GM21737 (cell line): ENCODE measurements around the gene P2RY8.
A peak's percentile ranks its signal among the peaks of the same experiment; 100 is the strongest.
"Not testable (repeated sequence)": the region's sequence is repeated elsewhere in the genome, so short reads cannot be mapped to it uniquely, and the experiment has no call there.

ENCODE experiments used
- ATAC-seq: cut with Tn5 transposase; IDR thresholded peaks from one replicate; pipeline ENCODE4 v1.9.1; 2021; ENCODE audit warnings: mild to moderate bottlenecking, moderate library complexity; ENCODE audit not compliant: unreplicated experiment

The P2RY8 gene

DNA sequence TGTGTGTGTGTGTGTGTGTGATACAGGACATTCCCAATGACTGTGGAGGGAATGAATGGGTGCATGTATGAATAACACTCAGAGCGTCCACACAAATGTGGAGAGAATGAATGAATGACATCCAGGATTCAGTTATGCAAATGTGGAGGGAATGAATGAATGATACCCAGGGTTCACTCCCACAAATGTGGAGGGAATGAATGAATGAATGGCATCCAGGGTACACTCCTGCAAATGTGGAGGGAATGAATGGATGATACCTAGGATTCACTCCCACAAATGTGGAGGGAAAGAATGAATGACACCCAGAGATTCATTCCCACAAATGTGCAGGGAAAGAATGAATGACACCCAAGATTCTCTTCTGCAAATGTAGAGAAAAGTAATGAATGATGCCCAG lies 48.2 kb downstream of the P2RY8 start:
- no peak for ATAC-seq

DNA sequence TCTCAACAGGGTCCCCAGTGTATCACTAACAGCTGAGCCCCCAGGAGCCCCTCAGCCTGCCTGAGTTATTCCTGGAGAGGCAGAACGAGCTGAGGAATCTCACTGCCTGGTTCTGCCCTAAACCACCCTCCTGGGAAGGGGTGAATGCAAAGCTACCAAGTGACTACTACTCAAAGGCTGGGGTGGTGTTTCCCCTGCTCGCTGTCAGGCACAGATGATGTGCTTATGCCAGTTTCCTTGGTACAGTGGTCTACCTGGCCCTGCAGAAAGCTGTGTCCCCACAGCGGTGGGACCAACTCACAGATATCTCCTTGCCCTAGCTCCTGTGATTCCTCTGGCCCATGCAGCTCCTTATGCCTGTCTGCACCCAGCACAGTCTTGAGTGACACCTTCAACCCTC lies 48.8 kb downstream of the P2RY8 start:
- no peak for ATAC-seq

DNA sequence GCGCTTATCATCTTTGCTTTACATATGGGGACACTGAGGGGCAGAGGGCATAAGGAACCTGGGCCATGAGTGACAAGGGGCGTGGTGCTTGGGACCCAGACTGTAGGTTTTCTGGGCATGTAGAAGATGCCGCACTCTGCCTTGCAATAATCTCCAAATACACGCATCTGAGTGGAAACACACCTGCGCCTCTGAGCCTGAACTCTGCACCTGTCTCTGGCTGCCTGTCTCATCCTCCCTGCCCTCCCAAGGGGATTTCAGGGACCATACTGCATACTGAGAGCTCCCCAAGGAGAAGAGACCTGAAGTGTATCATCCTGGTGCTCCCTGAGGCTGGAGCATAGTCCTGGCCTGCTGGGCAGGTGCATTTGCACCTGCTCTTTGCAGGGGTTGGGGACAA lies 49.6 kb downstream of the P2RY8 start:
- no peak for ATAC-seq

DNA sequence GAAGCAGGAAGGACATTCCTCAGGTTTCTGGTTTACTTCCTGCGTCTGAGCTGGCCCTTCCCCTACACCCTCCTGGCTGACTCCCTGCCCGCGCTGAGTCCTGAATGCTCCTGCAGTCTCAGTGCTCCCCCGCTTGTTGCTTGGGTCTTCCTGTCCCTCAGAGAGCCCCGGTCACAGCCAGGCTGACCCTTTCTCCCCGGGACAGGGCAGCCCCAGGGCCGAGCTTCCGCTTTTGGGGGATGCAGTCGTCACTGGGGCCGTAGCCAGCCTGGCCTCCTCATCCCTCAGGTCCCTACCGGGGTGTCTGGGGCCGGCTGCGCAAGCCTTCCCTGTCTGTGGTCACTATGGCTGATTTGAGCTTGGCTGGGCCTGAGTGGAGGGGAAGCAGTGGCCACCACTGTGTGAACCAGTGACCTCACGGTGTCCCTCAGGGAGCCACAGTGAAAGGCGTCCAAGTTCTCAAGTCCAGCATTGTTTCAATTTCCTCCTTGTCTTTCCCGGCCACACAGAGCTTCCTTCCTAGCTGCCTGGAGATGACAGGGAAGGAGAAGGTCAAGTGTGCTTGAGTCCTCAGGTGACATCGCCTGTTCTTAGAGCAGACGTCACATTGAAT lies 50.1 kb downstream of the P2RY8 start:
- ATAC-seq = no peak

DNA sequence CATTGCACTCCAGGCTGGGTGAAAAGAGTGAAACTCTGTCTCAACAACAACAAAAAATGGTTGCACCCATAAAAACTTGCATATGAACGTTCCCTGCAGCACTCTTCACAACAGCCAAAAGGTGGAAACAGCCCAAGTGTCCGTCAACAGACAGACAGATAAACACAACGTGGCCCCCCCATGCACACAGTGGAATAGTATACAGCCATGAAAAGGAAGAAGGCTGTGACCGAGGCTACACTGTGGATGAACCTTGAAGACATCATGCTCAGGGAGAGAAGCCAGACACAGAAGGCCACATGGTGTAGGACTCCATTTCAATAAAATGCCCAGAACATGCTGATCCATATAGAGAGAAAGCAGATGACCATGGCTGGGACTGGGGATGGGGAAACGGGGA lies 50.8 kb downstream of the P2RY8 start:
- ATAC-seq = no peak

DNA sequence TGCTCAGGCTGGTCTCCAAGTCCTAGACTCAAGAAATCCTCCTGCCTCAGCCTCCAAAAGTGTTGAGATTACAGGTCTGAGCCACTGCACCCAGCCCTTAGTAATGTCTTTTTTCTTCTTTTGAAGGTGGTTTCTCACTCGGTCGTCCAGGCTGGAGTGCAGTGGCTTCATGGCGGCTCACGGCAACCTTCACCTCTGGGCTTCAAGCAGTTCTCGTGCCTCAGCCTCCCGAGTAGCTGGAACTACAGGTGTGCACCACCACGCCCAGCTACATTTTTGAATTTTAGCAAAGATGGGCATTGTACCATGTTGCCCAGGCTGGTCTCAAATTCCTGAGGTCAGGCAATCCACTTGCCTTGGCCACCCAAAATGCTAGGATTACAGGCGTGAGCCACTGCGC lies 52.0 kb downstream of the P2RY8 start:
- no peak for ATAC-seq

DNA sequence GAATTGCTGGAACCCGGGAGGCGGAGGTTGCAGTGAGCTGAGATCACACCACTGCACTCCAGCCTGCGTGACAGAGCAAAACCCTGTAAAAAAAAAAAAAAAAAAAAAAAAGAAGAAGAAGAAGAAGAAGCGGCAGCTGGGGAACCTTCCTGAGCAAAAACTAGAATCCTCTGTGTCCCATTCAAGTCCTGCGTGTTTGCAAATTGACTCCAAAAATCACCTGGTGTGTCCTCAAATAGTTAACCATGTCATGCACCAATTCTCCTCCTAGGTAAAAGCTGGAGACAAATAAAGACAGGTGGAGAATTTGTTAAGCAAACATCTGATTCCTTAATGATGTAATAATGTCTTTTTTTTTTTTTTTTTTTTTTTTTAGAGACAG lies 52.4 kb downstream of the P2RY8 start:
- no peak for ATAC-seq

DNA sequence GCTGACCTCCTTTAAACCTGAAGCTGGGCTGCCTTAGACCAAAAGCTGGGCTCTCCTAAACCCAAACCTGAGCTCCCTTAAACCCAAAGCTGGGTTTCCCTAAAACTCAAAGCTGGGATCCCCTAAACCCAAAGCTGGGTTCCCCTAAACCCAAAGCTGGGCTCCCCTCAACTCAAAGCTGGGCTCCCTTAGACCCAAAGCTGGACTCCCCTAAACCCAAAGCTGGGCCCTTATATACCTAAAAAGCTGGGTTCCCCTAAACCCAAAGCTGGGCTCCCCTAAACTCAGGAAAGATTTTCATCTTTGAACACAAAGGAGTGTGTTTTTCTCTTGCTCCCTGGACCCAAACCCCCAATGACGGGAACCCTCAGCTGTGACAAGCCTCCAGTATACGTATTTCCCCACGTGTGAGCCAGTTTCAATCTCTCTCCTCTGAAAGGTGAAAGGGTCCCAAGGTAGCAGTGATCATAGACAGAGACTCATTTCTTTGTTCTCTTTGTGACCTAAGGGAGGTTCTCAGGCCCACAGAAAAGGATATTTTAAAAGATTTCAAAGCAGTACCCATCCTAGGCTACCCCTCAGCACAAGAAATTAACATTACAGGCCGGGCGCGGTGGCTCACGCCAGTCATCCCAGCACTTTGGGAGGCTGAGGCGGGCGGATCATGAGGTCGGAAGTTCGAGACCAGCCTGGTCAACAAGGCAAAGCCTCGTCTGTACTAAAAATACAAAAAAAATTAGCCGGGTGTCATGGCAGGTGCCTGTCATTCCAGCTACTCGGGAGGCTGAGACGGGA lies 52.9 kb downstream of the P2RY8 start:
- peak; percentile 45 for ATAC-seq

DNA sequence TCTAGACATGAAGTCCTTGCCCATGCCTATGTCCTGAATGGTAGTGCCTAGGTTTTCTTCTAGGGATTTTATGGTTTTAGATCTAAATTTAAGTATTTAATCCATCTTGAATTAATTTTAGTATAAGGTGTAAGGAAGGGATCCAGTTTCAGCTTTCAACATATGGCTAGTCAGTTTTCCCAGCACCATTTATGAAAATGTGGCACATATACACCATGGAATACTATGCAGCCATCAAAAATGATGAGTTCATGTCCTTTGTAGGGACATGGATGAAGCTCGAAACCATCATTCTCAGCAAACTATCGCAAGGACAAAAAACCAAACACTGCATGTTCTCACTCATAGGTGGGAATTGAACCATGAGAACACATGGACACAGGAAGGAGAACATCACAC lies 54.5 kb downstream of the P2RY8 start:
- not testable (repeated sequence) for ATAC-seq

DNA sequence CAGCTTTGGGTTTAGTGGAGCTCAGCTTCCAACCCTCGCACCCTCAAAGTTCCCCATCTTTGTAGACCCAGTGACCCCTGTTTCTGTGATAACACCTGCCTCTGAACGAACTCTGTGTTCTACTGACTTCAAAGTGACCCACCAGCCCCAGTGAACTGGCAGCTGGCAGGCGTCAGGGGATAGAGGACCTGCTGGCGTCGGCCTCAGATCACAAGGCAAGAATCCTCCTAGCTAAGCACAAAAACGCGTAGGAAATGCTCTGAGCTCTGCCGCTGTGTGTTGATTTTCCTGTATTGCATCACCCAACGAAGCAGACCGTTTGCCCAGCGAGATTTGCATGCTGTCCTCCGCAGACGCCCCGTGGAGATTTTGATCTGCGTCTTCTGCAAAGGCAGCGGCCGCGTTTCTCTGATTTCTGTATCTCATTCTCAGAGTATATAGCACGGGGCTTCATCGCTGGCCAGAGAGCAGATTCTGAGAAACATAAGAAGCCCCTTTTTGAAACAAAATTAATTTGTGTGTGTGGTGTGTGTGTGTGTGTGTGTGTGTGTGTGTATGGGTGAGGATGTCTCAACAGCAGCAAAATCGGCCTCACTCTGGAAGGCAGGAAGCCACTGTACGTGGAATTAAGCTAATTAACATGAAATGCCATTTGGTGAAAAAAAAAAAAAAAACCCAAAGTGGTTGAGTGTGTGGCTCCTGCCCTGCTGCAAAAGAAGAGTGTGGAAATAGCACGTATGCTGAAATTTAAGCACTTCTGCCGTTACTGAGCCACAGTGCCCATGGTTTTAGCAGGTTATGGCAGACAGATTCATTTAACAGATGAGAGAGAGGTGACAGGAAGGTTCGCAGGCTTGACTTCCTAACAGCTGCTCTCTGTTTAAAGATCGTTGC lies 55.1 kb downstream of the P2RY8 start:
- ATAC-seq = peak; percentile 57

DNA sequence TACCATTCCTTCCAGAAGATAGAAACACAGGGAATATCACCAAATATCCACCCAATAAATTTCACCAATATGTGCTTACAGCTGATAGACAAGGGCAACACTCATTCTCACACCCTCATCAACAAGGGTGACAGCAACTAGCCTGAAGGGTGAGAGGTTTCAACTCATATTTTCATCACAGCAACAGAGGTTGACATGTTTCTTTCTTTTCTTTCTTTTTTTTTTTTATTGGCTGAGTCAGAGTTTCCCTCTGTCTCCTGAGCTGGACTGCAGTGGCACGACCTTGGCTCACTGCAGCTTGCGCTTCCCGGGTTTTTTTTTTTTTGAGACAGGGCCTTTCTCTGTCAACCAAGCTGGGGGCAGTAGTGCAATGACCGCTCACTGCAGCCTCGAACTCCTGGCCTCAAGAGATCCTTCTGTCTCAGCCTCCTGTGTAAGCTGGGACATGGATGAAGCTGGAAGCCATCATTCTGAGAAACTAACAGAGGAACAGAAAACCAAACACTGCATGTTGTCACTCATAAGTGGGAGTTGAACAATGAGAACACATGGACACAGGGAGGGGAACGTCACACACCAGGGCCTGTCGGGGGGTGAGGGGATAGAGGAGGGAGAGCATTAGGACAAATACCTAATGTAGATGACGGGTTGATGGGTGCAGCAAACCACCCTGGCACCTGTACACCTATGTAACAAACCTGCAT lies 56.8 kb downstream of the P2RY8 start:
- no peak for ATAC-seq

DNA sequence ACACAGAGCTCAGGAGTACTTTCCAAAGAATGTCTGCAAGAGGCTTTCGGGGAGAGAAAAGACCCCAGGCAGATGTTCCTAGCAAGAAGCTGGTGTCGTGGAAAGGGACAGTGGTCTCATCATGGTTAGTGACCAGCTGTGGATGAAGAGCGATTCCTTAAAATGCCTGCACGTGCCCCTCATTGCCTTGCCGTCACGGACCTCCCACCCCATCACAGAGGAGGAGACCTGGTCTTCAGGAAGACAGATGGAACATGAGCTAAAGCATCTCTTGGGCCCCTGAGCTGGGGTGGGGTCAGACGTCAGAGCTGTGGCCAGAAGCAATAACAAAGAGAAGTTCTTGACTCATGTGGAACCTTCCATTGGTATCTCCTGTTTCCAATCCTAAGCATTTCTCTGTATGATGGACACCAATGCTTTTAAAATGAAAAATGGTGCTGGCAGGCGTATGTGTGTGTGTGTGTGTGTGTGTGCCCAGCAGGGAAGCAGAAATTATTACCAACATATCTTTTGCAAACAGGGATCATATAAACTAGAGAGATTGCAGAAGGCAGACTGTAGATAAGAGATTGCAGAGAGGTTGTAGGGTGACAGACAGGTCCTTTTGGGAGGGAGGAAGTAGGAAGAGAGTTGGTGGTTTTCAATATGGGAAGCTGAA lies 59.1 kb downstream of the P2RY8 start:
- ATAC-seq = no peak

DNA sequence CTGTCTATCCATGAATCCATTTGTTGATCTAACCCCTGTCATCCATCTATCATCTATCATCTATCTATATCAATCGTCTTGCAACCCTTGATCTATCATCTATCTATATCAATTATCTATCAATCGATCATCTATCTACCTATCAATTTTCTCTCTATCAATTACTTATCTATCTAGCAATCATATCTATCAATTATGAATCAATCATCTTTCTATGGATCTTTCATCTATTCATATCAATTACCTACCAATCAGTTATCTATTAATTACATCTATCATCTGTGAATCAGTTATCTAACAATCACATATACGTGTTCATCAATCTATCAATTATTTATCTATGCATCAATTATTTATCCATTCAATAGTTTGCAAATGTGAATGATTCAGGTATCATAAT lies 59.8 kb downstream of the P2RY8 start:
- no peak for ATAC-seq

DNA sequence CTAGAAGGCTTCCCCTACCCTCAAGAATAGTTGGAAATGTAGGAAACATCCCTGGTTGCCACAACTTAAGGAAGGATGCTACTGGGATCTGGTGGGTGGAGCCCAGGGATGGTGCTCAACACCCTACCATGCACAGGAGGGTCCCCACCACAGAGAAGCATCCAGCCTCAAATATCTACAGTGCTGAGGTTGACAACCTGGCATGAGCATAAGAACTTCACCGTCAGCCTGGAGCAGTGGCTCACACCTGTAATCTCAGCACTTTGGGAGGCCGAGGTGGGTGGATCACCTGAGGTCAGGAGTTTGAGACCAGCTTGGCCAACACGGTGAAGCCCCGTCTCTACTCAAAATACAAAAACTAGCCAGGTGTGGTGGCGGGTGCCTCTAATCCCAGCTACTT lies 60.3 kb downstream of the P2RY8 start:
- no peak for ATAC-seq

DNA sequence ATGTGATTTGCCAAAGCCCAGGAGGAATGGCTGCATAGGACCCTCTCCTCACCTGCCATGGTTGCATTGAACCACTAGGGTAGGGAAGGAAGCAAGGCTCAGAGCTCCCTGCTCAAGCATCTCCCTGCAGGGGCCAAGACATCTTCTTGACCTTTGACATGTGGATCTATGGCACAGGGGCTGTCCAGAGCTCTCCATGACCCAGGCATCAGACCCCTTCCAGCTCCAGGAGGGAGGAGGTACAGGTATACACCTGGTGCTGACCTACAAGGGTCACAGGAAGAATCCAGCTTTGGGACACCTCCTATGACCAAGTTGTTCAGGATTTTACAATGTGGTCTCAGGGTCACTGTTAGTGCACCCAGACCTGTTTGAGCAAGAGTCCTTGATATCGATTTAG lies 61.1 kb downstream of the P2RY8 start:
- ATAC-seq = no peak

DNA sequence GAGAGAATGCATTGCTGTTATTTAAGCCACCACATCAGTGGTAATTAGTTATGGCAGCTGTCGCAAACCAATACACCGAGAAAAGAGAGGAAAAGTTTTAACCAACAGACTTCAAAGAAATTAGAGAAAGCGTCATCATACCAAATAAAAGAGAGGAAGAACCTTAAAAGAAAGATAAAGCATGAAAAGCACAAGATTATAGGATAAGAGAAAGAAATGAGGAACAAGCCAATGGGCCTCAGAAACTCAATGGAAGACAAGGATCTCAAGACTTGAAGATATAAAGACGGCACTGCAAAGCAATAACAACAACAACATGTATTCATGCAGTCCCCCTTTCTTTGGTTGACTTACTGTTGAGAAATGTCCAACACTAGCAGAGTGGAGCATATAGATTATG lies 61.5 kb downstream of the P2RY8 start:
- ATAC-seq = no peak

DNA sequence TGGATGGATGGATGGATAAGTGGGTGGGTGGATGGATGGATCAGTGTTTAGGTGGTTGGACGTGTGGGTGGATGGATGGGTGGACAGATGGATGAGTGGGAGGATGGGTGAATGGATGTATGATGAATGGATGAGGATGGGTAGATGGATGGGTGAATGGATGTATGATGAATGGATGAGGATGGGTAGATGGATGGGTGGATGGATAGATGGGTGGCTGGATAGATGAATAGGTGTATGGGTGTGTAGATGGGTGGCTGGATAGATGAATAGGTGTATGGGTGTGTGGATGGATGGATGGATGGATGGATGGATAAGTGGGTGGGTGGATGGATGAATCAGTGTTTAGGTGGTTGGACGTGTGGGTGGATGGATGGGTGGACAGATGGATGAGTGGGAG lies 62.4 kb downstream of the P2RY8 start:
- not testable (repeated sequence) for ATAC-seq

DNA sequence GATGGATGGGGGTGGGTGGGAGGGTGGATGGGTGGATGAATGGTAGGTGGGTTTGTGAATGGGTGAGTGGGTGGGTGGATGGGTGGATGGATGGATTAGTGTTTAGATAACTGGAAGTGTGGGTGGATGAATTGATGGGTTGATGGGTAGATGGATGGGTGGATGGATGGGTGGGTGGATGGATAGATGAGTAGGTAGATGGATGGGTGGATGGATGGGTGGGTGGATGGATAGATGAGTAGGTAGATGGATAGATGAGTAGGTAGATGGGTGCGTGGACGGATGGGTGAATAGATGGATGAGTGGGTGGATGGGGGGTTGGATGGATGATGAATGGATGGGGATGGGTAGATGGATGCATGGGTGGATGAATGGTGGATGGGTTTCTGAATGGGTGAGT lies 64.0 kb downstream of the P2RY8 start:
- ATAC-seq = no peak

DNA sequence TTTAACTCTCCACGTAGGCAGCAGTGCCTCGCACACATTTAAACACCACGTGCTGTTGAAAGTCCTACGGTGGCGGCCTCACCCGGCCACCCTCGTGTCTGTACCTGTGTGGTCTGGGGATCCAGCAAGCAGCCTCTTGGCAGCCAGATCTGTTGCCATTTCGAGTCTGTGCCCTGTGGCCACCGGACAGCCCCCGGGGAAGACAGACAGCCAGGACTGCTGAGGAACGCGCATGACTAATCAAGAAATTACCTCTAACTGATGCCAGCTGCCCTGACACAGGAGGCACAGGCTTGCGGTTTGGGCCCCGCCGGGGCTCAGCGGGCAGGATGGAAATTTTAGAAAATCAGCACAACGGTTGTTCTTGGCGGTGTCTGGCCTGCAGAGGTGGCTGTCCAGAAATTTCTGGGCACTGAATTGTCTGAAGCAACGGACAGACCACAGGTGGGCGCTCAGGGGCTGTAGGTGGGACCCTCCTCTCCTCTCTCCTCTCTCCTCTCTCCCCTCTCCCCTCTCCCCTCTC lies 68.7 kb downstream of the P2RY8 start:
- peak; percentile 41 for ATAC-seq

DNA sequence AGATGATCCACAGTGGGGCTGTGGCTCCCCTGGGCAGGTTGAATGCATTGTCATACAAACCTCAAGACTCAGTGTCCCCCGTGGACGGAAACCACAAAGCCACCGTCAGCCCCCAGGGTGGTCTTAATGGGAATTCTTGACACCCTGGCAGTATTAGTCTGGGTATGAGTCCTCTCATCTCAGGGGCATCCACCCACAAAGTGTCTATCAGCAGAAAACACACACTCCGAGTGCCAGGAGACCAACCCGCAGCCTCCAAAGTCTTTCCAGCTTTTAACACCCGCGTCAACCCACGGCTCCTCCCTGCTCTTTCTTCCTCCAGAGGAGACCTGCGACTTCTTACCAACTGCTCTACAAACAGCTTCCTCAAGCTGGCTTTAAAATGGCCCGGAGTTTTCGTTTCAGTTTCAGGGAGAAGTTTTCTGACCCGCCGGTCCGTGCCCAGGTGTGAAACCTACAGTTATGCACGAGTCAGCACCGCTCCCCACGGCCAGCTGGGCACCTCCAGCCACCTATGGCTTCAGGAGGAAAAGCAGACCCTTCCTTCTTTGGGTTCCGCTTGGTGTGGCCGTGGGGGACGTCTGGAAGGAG lies 69.9 kb downstream of the P2RY8 start:
- ATAC-seq = peak; percentile 46
